B cell (primary cell): ENCODE data around the gene TMEM132D.

ENCODE experiments used
- CTCF ChIP-seq: fragments of 200-600 bp; IDR thresholded peaks from one replicate; pipeline ENCODE4 v1.8.0; 2022; ENCODE audit warnings: antibody characterized with exemption, mild to moderate bottlenecking
- EZH2 ChIP-seq: IDR thresholded peaks from 2 replicates; pipeline ENCODE4 v1.6.1; 2012; ENCODE audit warnings: borderline replicate concordance, low read depth, mild to moderate bottlenecking, moderate library complexity, low read length; ENCODE audit not compliant: insufficient read depth, poor library complexity, severe bottlenecking

GRCh38 chr12:129765719-129766118, 138.1 kb downstream of the TMEM132D start:
- TF ChIP-seq CTCF (no peak), EZH2 (no peak)
